WERI-Rb-1 (cell line): ENCODE results near the gene UBR1.
A peak's percentile ranks its signal among the peaks of the same experiment; 100 is the strongest.

ENCODE experiments used
- DNase-seq: peaks from one replicate; pipeline ENCODE4 v3.0.0-alpha.2; 2020
- H3K27ac ChIP-seq: fragments of 250-450 bp; sonication (Bioruptor Pico); 2 replicates; pipeline ENCODE4 v1.5.1; 2020; ENCODE audit warnings: mild to moderate bottlenecking, moderate library complexity
- H3K27me3 ChIP-seq: fragments of 250-450 bp; sonication (Bioruptor Pico); 2 replicates; pipeline ENCODE4 v1.5.1; 2021; ENCODE audit warnings: mild to moderate bottlenecking, low read depth, moderate library complexity; ENCODE audit not compliant: insufficient read depth, severe bottlenecking
- H3K36me3 ChIP-seq: fragments of 250-450 bp; sonication (Bioruptor Pico); 2 replicates; pipeline ENCODE4 v1.5.1; 2020; ENCODE audit warnings: mild to moderate bottlenecking, moderate library complexity
- H3K4me3 ChIP-seq: 2 replicates; pipeline ENCODE4 v1.5.1; 2011; ENCODE audit warnings: low read depth, mild to moderate bottlenecking, control low read depth, low read length
- H3K9me3 ChIP-seq: fragments of 250-450 bp; sonication (Bioruptor Pico); 2 replicates; pipeline ENCODE4 v1.5.1; 2021; ENCODE audit warnings: mild to moderate bottlenecking, moderate library complexity; ENCODE audit not compliant: severe bottlenecking
- TF ChIP-seq, protein P1 (sequence below): IDR thresholded peaks from 2 replicates; pipeline ENCODE4 v1.5.1; 2011; ENCODE audit warnings: low read depth, mild to moderate bottlenecking, control low read depth, inconsistent platforms, low read length

The UBR1 gene

DNA sequence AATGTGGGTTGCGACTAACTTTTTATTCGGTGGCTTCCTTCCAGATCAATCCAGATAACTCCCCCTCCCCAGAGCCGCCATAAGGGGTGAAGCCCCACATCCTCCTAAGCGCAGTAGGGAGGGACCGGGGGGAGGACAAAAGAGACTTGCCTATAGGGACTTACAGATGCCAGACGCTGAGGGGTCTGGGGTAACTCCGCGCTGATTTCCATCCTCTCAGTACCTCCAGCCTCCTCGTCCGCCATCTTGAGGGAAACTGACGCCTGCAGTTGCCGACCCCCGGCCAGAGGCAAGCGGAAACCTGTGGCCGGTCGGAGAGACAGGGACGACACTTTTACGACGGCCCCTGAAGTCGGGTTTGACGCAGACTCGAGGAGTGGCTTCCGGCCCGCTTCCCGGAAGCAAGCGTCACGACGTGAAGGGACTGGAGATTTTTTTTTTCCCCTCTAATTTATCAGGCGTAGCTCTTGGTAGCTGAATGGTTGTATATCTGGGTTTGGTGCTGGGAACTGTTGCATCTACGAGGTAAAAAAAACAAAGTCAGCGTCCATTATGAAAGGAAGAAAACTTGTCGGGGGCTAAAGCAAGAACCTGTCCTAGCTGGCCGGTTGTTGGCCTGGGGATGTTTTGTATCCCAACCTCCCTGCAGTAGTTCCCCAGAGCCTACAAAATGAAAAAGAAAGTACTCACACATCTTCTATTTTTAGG is at the start of gene UBR1:
Gene UBR1 (minus strand): TSS at position 261 of the 708 bp plus-strand sequence. CDS start 16 bp downstream, at position 245.
- peak within 1 kb of the TSS; percentile 56 for H3K27ac ChIP-seq
- no peaks in the 10 kb centered on the region for H3K27me3 ChIP-seq
- TF ChIP-seq, protein P1, sequence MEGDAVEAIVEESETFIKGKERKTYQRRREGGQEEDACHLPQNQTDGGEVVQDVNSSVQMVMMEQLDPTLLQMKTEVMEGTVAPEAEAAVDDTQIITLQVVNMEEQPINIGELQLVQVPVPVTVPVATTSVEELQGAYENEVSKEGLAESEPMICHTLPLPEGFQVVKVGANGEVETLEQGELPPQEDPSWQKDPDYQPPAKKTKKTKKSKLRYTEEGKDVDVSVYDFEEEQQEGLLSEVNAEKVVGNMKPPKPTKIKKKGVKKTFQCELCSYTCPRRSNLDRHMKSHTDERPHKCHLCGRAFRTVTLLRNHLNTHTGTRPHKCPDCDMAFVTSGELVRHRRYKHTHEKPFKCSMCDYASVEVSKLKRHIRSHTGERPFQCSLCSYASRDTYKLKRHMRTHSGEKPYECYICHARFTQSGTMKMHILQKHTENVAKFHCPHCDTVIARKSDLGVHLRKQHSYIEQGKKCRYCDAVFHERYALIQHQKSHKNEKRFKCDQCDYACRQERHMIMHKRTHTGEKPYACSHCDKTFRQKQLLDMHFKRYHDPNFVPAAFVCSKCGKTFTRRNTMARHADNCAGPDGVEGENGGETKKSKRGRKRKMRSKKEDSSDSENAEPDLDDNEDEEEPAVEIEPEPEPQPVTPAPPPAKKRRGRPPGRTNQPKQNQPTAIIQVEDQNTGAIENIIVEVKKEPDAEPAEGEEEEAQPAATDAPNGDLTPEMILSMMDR = no peak
- H3K9me3 ChIP-seq = no peaks in the 10 kb centered on the region
- H3K36me3 ChIP-seq = peaks cover 8% of the 10 kb centered on the region
- DNase-seq = peak; percentile 92
- peak within 1 kb of the TSS; percentile 91 for H3K4me3 ChIP-seq

DNA sequence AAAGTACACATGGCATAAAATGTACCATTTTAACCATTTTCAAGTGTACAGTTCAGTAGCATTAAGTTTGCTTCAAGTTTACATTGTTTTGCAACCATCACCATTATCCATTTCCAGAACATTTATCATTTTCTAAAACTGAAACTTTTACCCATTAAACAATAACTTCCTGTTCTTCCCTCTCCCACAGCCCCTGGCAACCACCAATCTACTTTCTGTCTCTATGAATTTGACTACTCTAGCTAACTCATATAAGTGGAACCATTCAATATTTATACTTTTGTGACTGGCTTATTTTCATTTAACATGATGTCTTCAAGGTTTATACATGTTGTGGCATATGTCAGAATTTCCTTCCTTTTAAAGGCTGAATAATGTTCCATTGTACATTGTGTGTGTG is 47.4 kb upstream of the UBR1 start:
- Histone ChIP-seq H3K9me3 (no peaks in the 10 kb centered on the region), H3K27me3 (no peaks in the 10 kb centered on the region), H3K4me3 (no peak overlapping the region), H3K36me3 (peaks cover 58% of the 10 kb centered on the region), H3K27ac (no peak overlapping the region)
- TF ChIP-seq, protein P1 = no peak
- DNase-seq = no peak

DNA sequence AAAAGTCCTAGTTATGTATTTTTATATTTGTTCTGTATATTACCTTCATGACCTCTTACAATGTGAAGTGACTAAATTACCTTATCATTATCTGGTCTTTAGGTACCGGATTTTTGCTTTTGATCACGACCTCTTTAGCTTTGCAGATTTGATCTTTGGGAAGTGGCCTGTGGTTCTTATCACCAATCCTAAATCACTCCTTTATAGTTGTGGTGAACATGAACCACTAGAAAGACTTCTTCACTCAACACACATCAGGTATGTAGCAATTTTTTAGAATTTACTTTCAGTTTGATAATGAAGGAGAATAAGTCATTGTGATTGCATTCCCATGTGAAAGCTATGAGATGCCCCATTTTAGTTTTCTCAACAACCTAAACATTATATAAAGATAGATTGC is 45.9 kb upstream of the UBR1 start:
- Histone ChIP-seq H3K36me3 (peaks cover 57% of the 10 kb centered on the region), H3K27ac (no peak overlapping the region)
- DNase-seq = no peak

DNA sequence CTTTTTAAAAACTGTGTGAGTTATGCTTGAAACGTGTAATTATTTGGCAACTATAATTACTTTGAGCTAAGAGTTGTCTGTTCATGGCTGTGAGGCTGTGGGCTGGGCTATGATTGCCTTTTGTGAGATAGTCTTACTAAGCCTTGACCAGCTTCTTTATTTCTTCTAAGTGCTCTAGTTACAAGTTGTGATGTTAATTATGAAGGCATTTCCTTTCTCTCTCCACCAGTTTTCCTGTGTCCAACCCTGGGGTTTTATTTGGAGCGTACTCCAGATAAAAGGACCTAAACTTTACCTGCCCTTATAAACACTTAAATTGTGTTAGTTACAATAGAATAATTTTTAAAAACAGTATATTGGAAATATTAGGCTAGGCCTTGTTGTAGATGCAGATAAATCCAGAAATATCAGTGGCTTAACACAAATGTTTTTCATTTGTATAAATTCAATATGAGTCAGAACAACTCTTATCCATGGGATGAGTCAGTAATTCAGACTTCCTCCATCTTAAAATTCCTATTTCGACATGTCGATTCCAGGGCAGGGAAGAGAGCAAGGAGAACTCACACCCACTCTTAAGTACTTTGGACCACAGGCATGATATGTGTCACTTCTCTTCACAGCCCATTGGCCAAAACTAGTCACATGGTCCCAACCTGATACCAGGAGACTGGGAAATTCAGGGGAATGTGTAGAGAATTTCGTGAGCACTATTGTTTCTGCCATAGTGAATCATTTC is 44.5 kb upstream of the UBR1 start:
- Histone ChIP-seq H3K27ac (no peak overlapping the region), H3K27me3 (no peaks in the 10 kb centered on the region), H3K9me3 (no peaks in the 10 kb centered on the region), H3K4me3 (no peak overlapping the region), H3K36me3 (peaks cover 51% of the 10 kb centered on the region)
- no peak for DNase-seq
- TF ChIP-seq, protein P1 = no peak

More for the DNA sequence above, 45.9 kb upstream of the UBR1 start:
- H3K4me3 ChIP-seq = no peak overlapping the region
- no peaks in the 10 kb centered on the region for H3K9me3 ChIP-seq
- TF ChIP-seq, protein P1 = no peak
- no peaks in the 10 kb centered on the region for H3K27me3 ChIP-seq

DNA sequence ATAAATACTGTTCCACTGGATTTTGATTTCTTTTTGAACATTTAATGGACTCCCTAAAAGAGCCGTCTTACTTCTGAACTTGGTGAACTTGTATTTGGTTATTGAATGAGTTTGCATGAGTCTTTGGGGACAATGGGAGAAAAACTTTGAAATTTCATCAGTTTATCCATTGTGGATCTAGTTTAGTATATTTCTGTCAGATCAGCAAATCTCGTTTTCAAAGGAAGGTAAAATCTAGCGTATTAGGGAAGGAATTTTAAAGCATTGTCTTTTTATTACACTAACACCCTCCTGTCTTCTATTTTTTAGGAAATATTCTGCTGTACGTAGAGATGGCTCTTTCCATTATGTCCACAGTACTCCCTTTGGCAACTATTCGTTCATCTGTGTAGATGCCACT is 40.3 kb upstream of the UBR1 start:
- no peak for DNase-seq
- no peaks in the 10 kb centered on the region for H3K27me3 ChIP-seq
- no peak overlapping the region for H3K4me3 ChIP-seq
- H3K9me3 ChIP-seq = no peaks in the 10 kb centered on the region
- H3K27ac ChIP-seq = no peak overlapping the region
- TF ChIP-seq, protein P1 = no peak
- H3K36me3 ChIP-seq = peaks cover 22% of the 10 kb centered on the region
